ENCODE results near the gene PAK3.

DNA sequence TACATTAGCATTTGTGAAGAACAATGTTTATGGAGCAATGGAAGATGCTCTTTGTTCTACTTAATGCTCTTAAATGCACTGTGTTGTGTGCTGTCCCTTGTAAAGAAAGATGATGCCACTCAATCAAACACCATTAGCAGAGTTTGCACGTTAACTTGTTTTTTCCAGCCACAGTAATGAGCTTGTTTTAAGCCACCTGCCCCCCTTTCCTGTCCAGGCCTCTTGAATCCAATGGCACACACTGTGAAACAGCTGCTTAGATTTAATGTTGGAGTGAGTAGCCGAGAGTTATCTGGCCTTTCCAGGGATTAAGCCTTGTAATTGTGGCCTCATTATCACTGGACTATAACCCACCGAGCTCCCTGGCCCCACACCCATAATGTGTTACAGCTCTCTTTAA, 86.0 kb downstream of the PAK3 start:
- TF ChIP-seq, protein P1, sequence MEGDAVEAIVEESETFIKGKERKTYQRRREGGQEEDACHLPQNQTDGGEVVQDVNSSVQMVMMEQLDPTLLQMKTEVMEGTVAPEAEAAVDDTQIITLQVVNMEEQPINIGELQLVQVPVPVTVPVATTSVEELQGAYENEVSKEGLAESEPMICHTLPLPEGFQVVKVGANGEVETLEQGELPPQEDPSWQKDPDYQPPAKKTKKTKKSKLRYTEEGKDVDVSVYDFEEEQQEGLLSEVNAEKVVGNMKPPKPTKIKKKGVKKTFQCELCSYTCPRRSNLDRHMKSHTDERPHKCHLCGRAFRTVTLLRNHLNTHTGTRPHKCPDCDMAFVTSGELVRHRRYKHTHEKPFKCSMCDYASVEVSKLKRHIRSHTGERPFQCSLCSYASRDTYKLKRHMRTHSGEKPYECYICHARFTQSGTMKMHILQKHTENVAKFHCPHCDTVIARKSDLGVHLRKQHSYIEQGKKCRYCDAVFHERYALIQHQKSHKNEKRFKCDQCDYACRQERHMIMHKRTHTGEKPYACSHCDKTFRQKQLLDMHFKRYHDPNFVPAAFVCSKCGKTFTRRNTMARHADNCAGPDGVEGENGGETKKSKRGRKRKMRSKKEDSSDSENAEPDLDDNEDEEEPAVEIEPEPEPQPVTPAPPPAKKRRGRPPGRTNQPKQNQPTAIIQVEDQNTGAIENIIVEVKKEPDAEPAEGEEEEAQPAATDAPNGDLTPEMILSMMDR (IDR thresholded peaks at IDR 0.05; ENCODE audit: low read depth, low read length) = no peak
- TF ChIP-seq POLR2A (IDR thresholded peaks at IDR 0.05; ENCODE audit: extremely low read depth, insufficient read length) = no peak
- TF ChIP-seq, protein P2, sequence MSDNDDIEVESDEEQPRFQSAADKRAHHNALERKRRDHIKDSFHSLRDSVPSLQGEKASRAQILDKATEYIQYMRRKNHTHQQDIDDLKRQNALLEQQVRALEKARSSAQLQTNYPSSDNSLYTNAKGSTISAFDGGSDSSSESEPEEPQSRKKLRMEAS (IDR thresholded peaks at IDR 0.05; ENCODE audit: low read depth, low read length) = no peak
- no peak for TF ChIP-seq MYC (IDR thresholded peaks at IDR 0.05; ENCODE audit: low read depth, low read length)

Data from NB4 (cell line).